ENCODE measurements around the gene BMPR1B.

The BMPR1B gene

GRCh38 chr4:94909645-94910044 lies 151.9 kb downstream of the BMPR1B start:
- TF ChIP-seq ZFX (IDR thresholded peaks at IDR 0.05; ENCODE audit: borderline replicate concordance) (no peak), CTCF (IDR thresholded peaks at IDR 0.05) (no peak)

GRCh38 chr4:94911106-94911505 lies 153.4 kb downstream of the BMPR1B start:
- no peak overlapping the region for H3K27ac ChIP-seq
- TF ChIP-seq ZFX (IDR thresholded peaks at IDR 0.05; ENCODE audit: borderline replicate concordance) = no peak
- no peak for TF ChIP-seq CTCF (IDR thresholded peaks at IDR 0.05)

More at GRCh38 chr4:94909645-94910044, 151.9 kb downstream of the BMPR1B start:
- no peak overlapping the region for H3K27ac ChIP-seq

- H3K27ac ChIP-seq = no peak overlapping the region
- TF ChIP-seq ZFX (IDR thresholded peaks at IDR 0.05; ENCODE audit: borderline replicate concordance) = no peak
- TF ChIP-seq CTCF (IDR thresholded peaks at IDR 0.05) = no peak
These were observed 154.9 kb downstream of the BMPR1B start for GRCh38 chr4:94912606-94913005.

GRCh38 chr4:94913316-94913715 lies 155.6 kb downstream of the BMPR1B start:
- TF ChIP-seq ZFX (IDR thresholded peaks at IDR 0.05; ENCODE audit: borderline replicate concordance) (no peak), CTCF (IDR thresholded peaks at IDR 0.05) (no peak)
- no peak overlapping the region for H3K27ac ChIP-seq

GRCh38 chr4:94917146-94917545 lies 159.4 kb downstream of the BMPR1B start:
- TF ChIP-seq CTCF (IDR thresholded peaks at IDR 0.05) = no peak
- no peak for TF ChIP-seq ZFX (IDR thresholded peaks at IDR 0.05; ENCODE audit: borderline replicate concordance)
- no peak overlapping the region for H3K27ac ChIP-seq

- TF ChIP-seq CTCF (IDR thresholded peaks at IDR 0.05) (no peak), ZFX (IDR thresholded peaks at IDR 0.05; ENCODE audit: borderline replicate concordance) (no peak)
- no peak overlapping the region for H3K27ac ChIP-seq
These were observed 160.8 kb downstream of the BMPR1B start for GRCh38 chr4:94918543-94918942.

- H3K27ac ChIP-seq = no peak overlapping the region
- TF ChIP-seq CTCF (IDR thresholded peaks at IDR 0.05) (no peak), ZFX (IDR thresholded peaks at IDR 0.05; ENCODE audit: borderline replicate concordance) (no peak)
These were observed 162.6 kb downstream of the BMPR1B start for GRCh38 chr4:94920369-94920768.
